Astrocyte (in vitro differentiated cells and primary cell): Measurements from ENCODE around the gene CABP1.

ENCODE experiments used
- EZH2 ChIP-seq: IDR thresholded peaks from 2 replicates; pipeline ENCODE4 v1.6.1; 2012; ENCODE audit warnings: mild to moderate bottlenecking, low read length, inconsistent platforms; ENCODE audit not compliant: insufficient read depth
- TF ChIP-seq, protein P1 (sequence below): IDR thresholded peaks from 2 replicates; pipeline ENCODE4 v1.5.1; 2011; ENCODE audit warnings: low read depth, mild to moderate bottlenecking, inconsistent platforms, low read length, moderate library complexity; ENCODE audit not compliant: insufficient read depth

DNA sequence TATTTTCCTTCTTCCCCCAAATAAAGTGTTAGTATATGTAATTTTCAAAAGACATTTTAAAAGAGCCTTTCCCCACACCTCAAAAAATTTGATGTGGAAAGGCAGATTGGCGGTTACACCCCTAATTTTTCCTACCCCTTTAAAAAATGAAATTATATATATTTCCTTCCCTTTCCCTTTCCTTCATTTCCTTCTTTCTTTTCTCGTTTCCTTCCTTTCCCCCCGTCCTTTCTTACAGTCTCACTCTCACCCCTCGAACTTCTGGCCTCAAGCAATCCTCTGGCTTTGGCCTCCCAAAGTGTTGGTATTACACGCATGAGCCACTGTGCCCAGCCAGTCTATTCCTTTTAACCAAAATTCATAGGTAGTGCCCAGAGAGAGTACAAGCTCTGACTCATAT, 65.6 kb downstream of the CABP1 start:
- TF ChIP-seq, protein P1, sequence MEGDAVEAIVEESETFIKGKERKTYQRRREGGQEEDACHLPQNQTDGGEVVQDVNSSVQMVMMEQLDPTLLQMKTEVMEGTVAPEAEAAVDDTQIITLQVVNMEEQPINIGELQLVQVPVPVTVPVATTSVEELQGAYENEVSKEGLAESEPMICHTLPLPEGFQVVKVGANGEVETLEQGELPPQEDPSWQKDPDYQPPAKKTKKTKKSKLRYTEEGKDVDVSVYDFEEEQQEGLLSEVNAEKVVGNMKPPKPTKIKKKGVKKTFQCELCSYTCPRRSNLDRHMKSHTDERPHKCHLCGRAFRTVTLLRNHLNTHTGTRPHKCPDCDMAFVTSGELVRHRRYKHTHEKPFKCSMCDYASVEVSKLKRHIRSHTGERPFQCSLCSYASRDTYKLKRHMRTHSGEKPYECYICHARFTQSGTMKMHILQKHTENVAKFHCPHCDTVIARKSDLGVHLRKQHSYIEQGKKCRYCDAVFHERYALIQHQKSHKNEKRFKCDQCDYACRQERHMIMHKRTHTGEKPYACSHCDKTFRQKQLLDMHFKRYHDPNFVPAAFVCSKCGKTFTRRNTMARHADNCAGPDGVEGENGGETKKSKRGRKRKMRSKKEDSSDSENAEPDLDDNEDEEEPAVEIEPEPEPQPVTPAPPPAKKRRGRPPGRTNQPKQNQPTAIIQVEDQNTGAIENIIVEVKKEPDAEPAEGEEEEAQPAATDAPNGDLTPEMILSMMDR: no peak
- no peak for TF ChIP-seq EZH2
